K562 (cell line): Measurements from ENCODE around the gene LCN1. TPM values are rescaled to one million over a fixed set of nuclear protein-coding genes. Genes with fewer than 3 reads are reported as not detected.

Source experiments
- ATAC-seq: fragments of 200-7000 bp; cut with Tn5 transposase; 3 replicates; pipeline ENCODE4 v1.9.1; 2020; ENCODE audit warnings: moderate library complexity
- BruUV-seq: library from RNA; stranded (reverse); fragments of 400-500 nt; replicated peaks from 2 replicates; lab custom pipeline; 2021; lab: Mats Ljungman, UMichigan
- CTCF ChIA-PET: fragments of 300-600 bp; formaldehyde crosslinking; extraction: SDS; loops from one replicate; lab custom pipeline; 2021; ENCODE audit warnings: low intra/inter-chr PET ratio; lab: Yijun Ruan, JAX
- POLR2A ChIA-PET: fragments of 300-600, 350-650 bp; sonication (Branson Sonifier 250); formaldehyde crosslinking; extraction: SDS; loops from one replicate; lab custom pipeline; 2021; ENCODE audit warnings: antibody characterized with exemption, inconsistent platforms; lab: Yijun Ruan, JAX
- DNase-seq, 4 experiments: peaks; one replicate each; pipeline versions ENCODE4 v3.0.0 to v3.0.0-alpha.2; 2011 to 2018; ENCODE audit warnings: low spot score in 3 of 4, mixed read lengths in 3 of 4; ENCODE audit errors: extremely low read depth in 1 of 4
- FAIRE-seq: peaks from 2 replicates; lab custom pipeline; 2011; peaks lifted over from hg19 to GRCh38; lab: Jason Lieb, UNC
- H2AFZ ChIP-seq: 2 replicates; pipeline ENCODE4 v1.6.0; 2011; ENCODE audit warnings: low read depth, low read length, control low read depth, inconsistent platforms
- H3K27ac ChIP-seq: fragments of 200-600 bp; 3 replicates; pipeline ENCODE4 v1.8.0; 2011; ENCODE audit warnings: low read depth, mild to moderate bottlenecking, control low read depth, inconsistent platforms, low read length, moderate library complexity, mixed read lengths; ENCODE audit errors: extremely low read depth
- H3K27me3 ChIP-seq, 2 experiments: fragments of 300-600 bp in 1 of 2; 2 replicates in 1 of 2; 3 replicates in 1 of 2; pipeline versions ENCODE4 v1.6.0 to v1.8.0; 2011; ENCODE audit warnings: inconsistent platforms in 2 of 2, low read length in 2 of 2, mild to moderate bottlenecking in 1 of 2, mixed read lengths in 1 of 2, moderate library complexity in 1 of 2; ENCODE audit not compliant: control insufficient read depth in 2 of 2, insufficient read depth in 2 of 2
- H3K36me3 ChIP-seq: fragments of 300-600 bp; 3 replicates; pipeline ENCODE4 v1.8.0; 2011; ENCODE audit warnings: mild to moderate bottlenecking, low read length, inconsistent platforms; ENCODE audit not compliant: control insufficient read depth, insufficient read depth
- H3K4me1 ChIP-seq, 2 experiments: fragments of 200-600 bp in 1 of 2; replicated peaks in 1 of 2; 2 replicates in 1 of 2; 3 replicates in 1 of 2; pipeline versions ENCODE4 v1.5.1 to v1.8.0; 2011; ENCODE audit warnings: inconsistent platforms in 2 of 2, low read length in 2 of 2, mild to moderate bottlenecking in 1 of 2, mixed read lengths in 1 of 2, moderate library complexity in 1 of 2; ENCODE audit not compliant: control insufficient read depth in 2 of 2, insufficient read depth in 2 of 2
- H3K4me2 ChIP-seq: 2 replicates; pipeline ENCODE4 v1.6.1; 2011; ENCODE audit warnings: low read length, control low read depth, inconsistent platforms, mixed read lengths; ENCODE audit not compliant: insufficient read depth
- H3K4me3 ChIP-seq: fragments of 200-600 bp; sonication (generic), shearing (Covaris generic); 2 replicates; pipeline ENCODE4 v1.5.1; 2016; ENCODE audit warnings: control low read depth, inconsistent platforms
- H3K79me2 ChIP-seq: fragments of 200-600 bp; 3 replicates; pipeline ENCODE4 v1.8.0; 2011; ENCODE audit warnings: low read length, inconsistent platforms; ENCODE audit not compliant: control insufficient read depth, insufficient read depth
- H3K9ac ChIP-seq, 2 experiments: 2 replicates each; pipeline versions ENCODE4 v1.6.0 to v1.6.1; 2011; ENCODE audit warnings: low read depth in 2 of 2, low read length in 2 of 2, control low read depth in 1 of 2, inconsistent platforms in 1 of 2, mild to moderate bottlenecking in 1 of 2, mixed read lengths in 1 of 2; ENCODE audit not compliant: insufficient read depth in 1 of 2
- H3K9me1 ChIP-seq: one replicate; pipeline ENCODE4 v1.6.0; 2011; ENCODE audit warnings: inconsistent platforms, mild to moderate bottlenecking, low read length, moderate library complexity; ENCODE audit not compliant: control insufficient read depth, insufficient read depth
- H3K9me3 ChIP-seq: replicated peaks from 2 replicates; pipeline ENCODE4 v1.5.1; 2011; ENCODE audit warnings: low read depth, low read length, inconsistent platforms; ENCODE audit not compliant: control insufficient read depth, insufficient read depth
- H4K20me1 ChIP-seq: replicated peaks from 2 replicates; pipeline ENCODE4 v1.6.1; 2011; ENCODE audit warnings: low read length, inconsistent platforms, mixed read lengths; ENCODE audit not compliant: control insufficient read depth, insufficient read depth
- ASH1L ChIP-seq: fragments of 450-650 bp; IDR thresholded peaks from 2 replicates; pipeline ENCODE4 v1.6.1; 2018; ENCODE audit warnings: borderline replicate concordance, mild to moderate bottlenecking, low read depth; ENCODE audit not compliant: partially characterized antibody
- CHD2 ChIP-seq: IDR thresholded peaks from 2 replicates; pipeline ENCODE4 v1.6.1; 2011; ENCODE audit warnings: low read depth, low read length
- EHMT2 ChIP-seq: fragments of 450-650 bp; IDR thresholded peaks from 2 replicates; pipeline ENCODE4 v1.6.1; 2018; ENCODE audit warnings: antibody characterized with exemption
- PHTF2 ChIP-seq: fragments of 250-450 bp; sonication (Bioruptor Pico); IDR thresholded peaks from 2 replicates; pipeline ENCODE4 v1.5.0; 2021; ENCODE audit warnings: mild to moderate bottlenecking
- POU5F1 ChIP-seq: fragments of 150-350 bp; IDR thresholded peaks from 2 replicates; pipeline ENCODE4 v1.6.1; 2014; ENCODE audit warnings: borderline replicate concordance, low read length, low read depth, mild to moderate bottlenecking; ENCODE audit not compliant: partially characterized antibody
- SAFB ChIP-seq: fragments of 200-400 bp; formaldehyde crosslinking; IDR thresholded peaks from 2 replicates; pipeline ENCODE4 v1.6.1; 2017; ENCODE audit warnings: low read depth, low read length, borderline replicate concordance
- SNRNP70 ChIP-seq: fragments of 200-400 bp; formaldehyde crosslinking; optimal IDR thresholded peaks from 2 replicates; pipeline ENCODE3; 2017; ENCODE audit warnings: low read depth, low read length
- SP2 ChIP-seq: IDR thresholded peaks from 2 replicates; pipeline ENCODE4 v1.6.1; 2011; ENCODE audit warnings: mild to moderate bottlenecking, low read depth, low read length, moderate library complexity; ENCODE audit not compliant: poor library complexity, severe bottlenecking; ENCODE audit errors: extremely low read depth
- ZFPM2 ChIP-seq: fragments of 250-450 bp; sonication (Bioruptor Pico); IDR thresholded peaks from 2 replicates; pipeline ENCODE4 v1.5.1; 2022; ENCODE audit warnings: mild to moderate bottlenecking
- ZNF408 ChIP-seq: fragments of 250-450 bp; sonication (Bioruptor Pico); IDR thresholded peaks from 2 replicates; pipeline ENCODE4 v1.4.0; 2020; ENCODE audit warnings: low read depth, mild to moderate bottlenecking, moderate library complexity
- ZNF696 ChIP-seq: fragments of 250-450 bp; sonication (Bioruptor Pico); conservative IDR thresholded peaks from 2 replicates; pipeline ENCODE4 v1.4.0; 2020; ENCODE audit warnings: mild to moderate bottlenecking, moderate library complexity
- WGBS: fragments of 100-300 bp; shearing (Covaris generic); methylation state at CpG from one replicate; pipeline ENCODE4 v1.1.6; 2016; ENCODE audit warnings: low coverage, mixed read lengths; ENCODE audit not compliant: insufficient coverage; ENCODE audit errors: missing lambda C conversion rate; 5-methylcytosine and 5-hydroxymethylcytosine counted together
- in situ Hi-C: fragments of 300-500 bp; cut with MboI; formaldehyde crosslinking; loops from 4 replicates; pipeline ENCODE4 v1.15.0; 2018; ENCODE audit warnings: inconsistent platforms, mixed read lengths
- intact Hi-C: fragments of 100-400 bp; cut with micrococcal nuclease; formaldehyde crosslinking; loops from 2 replicates; pipeline ENCODE4 v1.14.2; 2022
- polyA plus RNA-seq, 8 experiments: library from polyadenylated mRNA; depleted of rRNA in 4 of 8; stranded (reverse) in 5 of 8; unstranded in 3 of 8; fragments of >200 nt; fragmentation: Nextera tagmentation in 2 of 8; fragmentation: Illumina TruSeq in 1 of 8; extraction: Ambion mirVana in 2 of 8; extraction: Trizol in 1 of 8; gene quantifications; 2 replicates each; pipeline versions ENCODE4 v1.2.1 to v1.2.3, GENCODE V29; 2011 to 2014; ENCODE audit warnings: inconsistent platforms in 1 of 8, missing spikeins in 1 of 8
- total RNA-seq, 7 experiments: library from RNA; depleted of rRNA in 6 of 7; stranded (reverse); fragments of >200 nt in 6 of 7; fragmentation: Illumina TruSeq in 2 of 7; extraction: Trizol in 2 of 7; gene quantifications; 2 replicates each; pipeline versions ENCODE4 v1.2.1 to v1.2.3, GENCODE V29; 2011 to 2021; ENCODE audit warnings: low replicate concordance in 1 of 7
- TF ChIP-seq, protein P1 (sequence below), 2 experiments: fragments of 450-650 bp in 1 of 2; sonication (generic) in 1 of 2; formaldehyde crosslinking in 1 of 2; IDR thresholded peaks in 1 of 2; conservative IDR thresholded peaks in 1 of 2; 2 replicates each; pipeline versions ENCODE4 v1.6.1 to v1.8.1; 2016 to 2023; ENCODE audit warnings: mild to moderate bottlenecking in 2 of 2, moderate library complexity in 2 of 2, inconsistent platforms in 1 of 2, missing genetic modification reagents in 1 of 2
- TF ChIP-seq, protein P2 (sequence below): IDR thresholded peaks from 2 replicates; pipeline ENCODE4 v1.6.1; 2016; ENCODE audit warnings: missing genetic modification characterization, missing compliant biosample characterization
- TF ChIP-seq, protein P3 (sequence below): sonication (generic); formaldehyde crosslinking; IDR thresholded peaks from 2 replicates; pipeline ENCODE4 v1.8.0; 2022; ENCODE audit warnings: mild to moderate bottlenecking, missing genetic modification reagents
- TF ChIP-seq, protein P4 (sequence below): fragments of 250-450 bp; sonication (Bioruptor Pico); IDR thresholded peaks from 2 replicates; pipeline ENCODE4 v1.5.0; 2021
- TF ChIP-seq, protein P5 (sequence below): sonication (generic); formaldehyde crosslinking; IDR thresholded peaks from 2 replicates; pipeline ENCODE4 v1.8.0; 2023; ENCODE audit warnings: mild to moderate bottlenecking, missing genetic modification reagents

The LCN1 gene
- total and polyA plus RNA-seq, 9 of the 15 experiments (the other 6 are each of a cell fraction or from before 2014, with no cell fraction given): not detected

DNA sequence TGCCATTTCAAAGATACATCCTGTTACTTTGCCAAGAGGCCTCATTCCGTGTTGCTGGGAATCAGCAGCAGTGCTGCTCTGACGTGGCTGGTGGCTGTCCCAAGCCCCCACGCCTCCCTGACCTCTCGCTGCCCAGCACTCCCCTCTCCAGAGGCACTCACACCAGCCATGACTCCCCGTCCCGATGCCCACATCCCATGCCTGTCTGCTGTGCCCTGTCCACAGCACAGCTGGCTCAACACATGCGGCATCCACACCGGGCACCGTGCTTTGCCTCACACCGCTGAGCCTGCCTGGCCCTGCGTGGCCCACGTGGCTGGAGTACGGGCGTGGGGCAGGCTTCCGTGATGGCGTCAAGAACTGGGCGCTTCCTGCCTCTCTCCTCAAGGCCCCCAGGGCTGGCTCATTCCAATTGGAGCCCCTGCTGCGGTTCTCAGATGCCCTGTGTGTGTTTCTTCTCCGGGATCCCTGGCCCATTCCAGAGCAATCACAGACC is 7.8 kb upstream of the LCN1 start:
- H3K4me1 ChIP-seq: peaks cover 22 to 24% of the 10 kb centered on the region in 2 experiments
- H3K79me2 ChIP-seq: no peaks in the 10 kb centered on the region
- no TSS peak for BruUV-seq
- H3K27ac ChIP-seq: no peak overlapping the region
- ChIA-PET POLR2A (interaction anchor here (0.6 kb wide), 1 partner anchor 13 kb away, joined by 3 read pairs; no protein-coding TSS in a partner anchor), CTCF (no interaction called here)
- FAIRE-seq: no peak
- no peaks in the 10 kb centered on the region for H3K36me3 ChIP-seq
- no peaks in the 10 kb centered on the region for H3K9me1 ChIP-seq
- H2AFZ ChIP-seq: peak overlapping the region; percentile 80; the same call in 1 of the 2 replicates
- 0 out of 5 replicates have a peak, but pooled peaks cover 0 to under 1% of the 10 kb centered on the region in 2 experiments for H3K27me3 ChIP-seq
- peak overlapping the region in 1 of 2 experiments; percentile 52; a peak in 2 of 4 replicates for H3K9ac ChIP-seq
- H3K9me3 ChIP-seq: no peaks in the 10 kb centered on the region
- no peaks in the 10 kb centered on the region for H4K20me1 ChIP-seq
- intact Hi-C loops: no loop called here
- no peak overlapping the region for H3K4me3 ChIP-seq
- in situ Hi-C loops: no loop called here
- H3K4me2 ChIP-seq: no peak overlapping the region
- no peak for DNase-seq
- WGBS: 57% methylated on average over 19 of the region's 19 CpGs
- no peak for ATAC-seq
- TF ChIP-seq, protein P1, sequence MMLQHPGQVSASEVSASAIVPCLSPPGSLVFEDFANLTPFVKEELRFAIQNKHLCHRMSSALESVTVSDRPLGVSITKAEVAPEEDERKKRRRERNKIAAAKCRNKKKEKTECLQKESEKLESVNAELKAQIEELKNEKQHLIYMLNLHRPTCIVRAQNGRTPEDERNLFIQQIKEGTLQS (IDR thresholded peaks at IDR 0.05): no peak
- TF ChIP-seq, protein P1 (CRISPR knock-in tag; conservative IDR thresholded peaks at IDR 0.05): no peak
- TF ChIP-seq ZNF696 (CRISPR knock-in tag) (no peak), EHMT2 (no peak), SNRNP70 (no peak), SP2 (no peak), SAFB (no peak), POU5F1 (no peak), ASH1L (no peak), ZFPM2 (CRISPR knock-in tag) (no peak), PHTF2 (no peak), CHD2 (no peak), ZNF408 (CRISPR knock-in tag) (no peak)
- TF ChIP-seq, protein P2, sequence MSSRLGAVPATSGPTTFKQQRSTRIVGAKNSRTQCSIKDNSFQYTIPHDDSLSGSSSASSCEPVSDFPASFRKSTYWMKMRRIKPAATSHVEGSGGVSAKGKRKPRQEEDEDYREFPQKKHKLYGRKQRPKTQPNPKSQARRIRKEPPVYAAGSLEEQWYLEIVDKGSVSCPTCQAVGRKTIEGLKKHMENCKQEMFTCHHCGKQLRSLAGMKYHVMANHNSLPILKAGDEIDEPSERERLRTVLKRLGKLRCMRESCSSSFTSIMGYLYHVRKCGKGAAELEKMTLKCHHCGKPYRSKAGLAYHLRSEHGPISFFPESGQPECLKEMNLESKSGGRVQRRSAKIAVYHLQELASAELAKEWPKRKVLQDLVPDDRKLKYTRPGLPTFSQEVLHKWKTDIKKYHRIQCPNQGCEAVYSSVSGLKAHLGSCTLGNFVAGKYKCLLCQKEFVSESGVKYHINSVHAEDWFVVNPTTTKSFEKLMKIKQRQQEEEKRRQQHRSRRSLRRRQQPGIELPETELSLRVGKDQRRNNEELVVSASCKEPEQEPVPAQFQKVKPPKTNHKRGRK (tag): no peak
- TF ChIP-seq, protein P3, sequence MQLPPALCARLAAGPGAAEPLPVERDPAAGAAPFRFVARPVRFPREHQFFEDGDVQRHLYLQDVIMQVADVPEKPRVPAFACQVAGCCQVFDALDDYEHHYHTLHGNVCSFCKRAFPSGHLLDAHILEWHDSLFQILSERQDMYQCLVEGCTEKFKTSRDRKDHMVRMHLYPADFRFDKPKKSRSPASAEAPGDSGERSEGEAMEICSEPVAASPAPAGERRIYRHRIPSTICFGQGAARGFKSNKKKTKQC (CRISPR knock-in tag): no peak
- TF ChIP-seq, protein P4, sequence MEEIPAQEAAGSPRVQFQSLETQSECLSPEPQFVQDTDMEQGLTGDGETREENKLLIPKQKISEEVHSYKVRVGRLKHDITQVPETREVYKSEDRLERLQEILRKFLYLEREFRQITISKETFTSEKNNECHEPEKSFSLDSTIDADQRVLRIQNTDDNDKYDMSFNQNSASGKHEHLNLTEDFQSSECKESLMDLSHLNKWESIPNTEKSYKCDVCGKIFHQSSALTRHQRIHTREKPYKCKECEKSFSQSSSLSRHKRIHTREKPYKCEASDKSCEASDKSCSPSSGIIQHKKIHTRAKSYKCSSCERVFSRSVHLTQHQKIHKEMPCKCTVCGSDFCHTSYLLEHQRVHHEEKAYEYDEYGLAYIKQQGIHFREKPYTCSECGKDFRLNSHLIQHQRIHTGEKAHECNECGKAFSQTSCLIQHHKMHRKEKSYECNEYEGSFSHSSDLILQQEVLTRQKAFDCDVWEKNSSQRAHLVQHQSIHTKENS (CRISPR knock-in tag): no peak
- TF ChIP-seq, protein P5, sequence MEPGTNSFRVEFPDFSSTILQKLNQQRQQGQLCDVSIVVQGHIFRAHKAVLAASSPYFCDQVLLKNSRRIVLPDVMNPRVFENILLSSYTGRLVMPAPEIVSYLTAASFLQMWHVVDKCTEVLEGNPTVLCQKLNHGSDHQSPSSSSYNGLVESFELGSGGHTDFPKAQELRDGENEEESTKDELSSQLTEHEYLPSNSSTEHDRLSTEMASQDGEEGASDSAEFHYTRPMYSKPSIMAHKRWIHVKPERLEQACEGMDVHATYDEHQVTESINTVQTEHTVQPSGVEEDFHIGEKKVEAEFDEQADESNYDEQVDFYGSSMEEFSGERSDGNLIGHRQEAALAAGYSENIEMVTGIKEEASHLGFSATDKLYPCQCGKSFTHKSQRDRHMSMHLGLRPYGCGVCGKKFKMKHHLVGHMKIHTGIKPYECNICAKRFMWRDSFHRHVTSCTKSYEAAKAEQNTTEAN (CRISPR knock-in tag): no peak
